HG03457 (cell line): ENCODE results near the gene FBXO34.
"Not testable (repeated sequence)": the region's sequence is repeated elsewhere in the genome, so short reads cannot be mapped to it uniquely, and the experiment has no call there.

Experiments used
- ATAC-seq: cut with Tn5 transposase; IDR thresholded peaks from one replicate; pipeline ENCODE4 v1.9.1; 2021; ENCODE audit warnings: moderate number of reproducible peaks; ENCODE audit not compliant: unreplicated experiment

The FBXO34 gene

GRCh38 chr14:55381040-55381439, 109.8 kb downstream of the FBXO34 start:
- ATAC-seq, result no peak

GRCh38 chr14:55381561-55381960, 110.3 kb downstream of the FBXO34 start:
- ATAC-seq, result no peak

- ATAC-seq, result no peak
Observed at GRCh38 chr14:55382483-55382882, 111.3 kb downstream of the FBXO34 start.

DNA sequence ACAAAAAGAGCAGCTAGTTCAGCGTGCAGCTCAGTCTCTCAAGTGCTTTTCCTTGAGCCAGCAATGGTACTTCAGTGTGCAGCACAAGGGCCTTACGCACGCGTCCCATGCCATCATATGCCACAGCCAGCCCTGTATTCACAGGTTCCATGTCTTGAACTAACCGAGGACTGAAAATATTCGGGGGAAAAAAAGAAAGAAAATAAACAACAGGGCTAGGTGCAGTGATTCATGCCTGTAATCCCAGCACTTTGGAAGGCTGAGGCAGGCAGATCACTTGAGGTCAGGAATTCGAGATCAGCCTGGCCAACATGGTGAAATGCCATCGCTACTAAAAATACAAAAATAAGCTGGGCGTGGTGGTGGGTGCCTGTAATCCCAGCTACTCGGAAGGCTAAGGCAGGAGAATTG, 111.8 kb downstream of the FBXO34 start:
- not testable (repeated sequence) for ATAC-seq

DNA sequence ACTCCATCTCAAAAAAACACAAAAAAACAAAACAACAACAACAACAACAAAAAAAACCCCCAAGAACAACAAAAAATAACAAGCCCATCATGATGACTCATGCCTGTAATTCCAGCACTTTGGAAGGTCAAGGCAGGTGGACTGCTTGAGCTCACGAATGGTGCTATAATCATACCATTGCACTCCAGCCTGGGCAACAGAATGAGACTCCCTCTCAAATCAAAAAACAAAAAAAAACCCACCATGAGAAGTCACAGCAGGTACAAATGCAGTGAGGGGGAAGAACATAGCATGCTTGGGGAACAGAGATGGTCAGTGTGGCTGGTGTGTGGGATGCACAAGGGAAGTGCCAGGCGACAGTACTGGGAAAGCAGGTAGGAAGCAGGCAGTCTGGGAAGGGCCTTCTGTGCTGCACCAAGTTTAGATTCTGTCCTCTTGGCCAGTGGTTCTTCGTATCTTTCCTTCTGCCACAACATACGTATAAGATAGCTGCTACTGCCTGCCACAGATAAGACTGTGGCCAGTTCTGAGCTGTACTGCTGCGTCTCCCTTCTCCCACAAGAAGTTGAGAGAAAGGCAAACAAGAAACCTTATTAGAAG, 112.4 kb downstream of the FBXO34 start:
- no peak for ATAC-seq

DNA sequence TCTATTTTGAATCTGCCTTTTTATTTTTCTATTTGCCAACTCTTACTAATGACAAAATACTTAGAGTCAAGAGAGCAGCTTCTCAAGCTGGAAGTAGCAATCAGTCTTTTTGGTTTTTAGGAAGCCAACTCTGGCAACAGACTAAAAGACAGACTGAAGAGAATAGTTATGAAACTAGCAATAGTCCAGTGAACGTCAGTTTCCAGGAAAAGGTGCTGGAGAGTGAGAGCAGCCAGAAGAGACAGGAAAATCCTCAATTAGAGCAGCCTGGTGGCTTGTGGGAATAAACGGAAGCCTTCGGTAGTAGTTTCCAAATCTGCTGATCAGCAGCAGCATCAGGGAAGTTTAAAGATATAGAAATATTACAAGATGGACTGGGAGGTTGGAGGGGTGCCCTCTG, 113.3 kb downstream of the FBXO34 start:
- ATAC-seq, result no peak

- no peak for ATAC-seq
Observed at GRCh38 chr14:55386037-55386808, 115.0 kb downstream of the FBXO34 start.

DNA sequence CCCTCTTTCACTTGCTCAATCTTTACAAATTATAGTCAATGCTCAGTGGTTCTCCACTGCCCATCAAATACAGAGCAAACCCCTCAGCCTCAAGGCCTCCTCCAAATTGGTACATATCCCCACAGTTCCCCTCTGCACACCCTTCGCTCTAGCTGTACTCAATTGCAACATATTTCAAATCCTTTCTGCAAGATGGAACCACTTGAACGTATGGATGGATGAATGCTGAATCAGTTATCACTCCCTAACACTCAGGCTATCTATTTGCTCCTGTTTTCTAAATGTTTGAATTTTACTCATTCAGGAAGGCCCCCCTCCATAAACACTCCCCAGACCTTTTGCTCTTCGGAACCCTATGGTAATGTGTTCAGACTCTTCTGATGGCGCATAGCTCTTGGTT, 115.9 kb downstream of the FBXO34 start:
- no peak for ATAC-seq

DNA sequence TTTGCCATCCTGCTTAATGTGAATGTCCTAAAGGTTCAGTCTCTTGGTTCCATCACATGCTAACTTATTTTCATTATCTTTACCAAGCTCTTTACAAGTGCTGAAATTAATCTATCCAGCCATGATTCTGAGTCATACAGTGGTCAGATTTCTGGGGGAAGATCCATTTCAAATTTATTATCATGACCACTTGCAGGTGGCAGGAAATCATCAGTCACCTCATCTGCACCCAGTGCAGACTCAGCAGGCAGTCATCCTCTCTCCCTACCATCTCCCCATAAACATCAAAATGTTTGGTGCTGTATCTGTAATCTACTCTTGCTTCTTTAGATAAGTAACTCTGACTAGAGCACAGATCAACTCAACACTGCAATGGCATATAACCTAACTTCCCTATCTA, 116.9 kb downstream of the FBXO34 start:
- ATAC-seq, result no peak

DNA sequence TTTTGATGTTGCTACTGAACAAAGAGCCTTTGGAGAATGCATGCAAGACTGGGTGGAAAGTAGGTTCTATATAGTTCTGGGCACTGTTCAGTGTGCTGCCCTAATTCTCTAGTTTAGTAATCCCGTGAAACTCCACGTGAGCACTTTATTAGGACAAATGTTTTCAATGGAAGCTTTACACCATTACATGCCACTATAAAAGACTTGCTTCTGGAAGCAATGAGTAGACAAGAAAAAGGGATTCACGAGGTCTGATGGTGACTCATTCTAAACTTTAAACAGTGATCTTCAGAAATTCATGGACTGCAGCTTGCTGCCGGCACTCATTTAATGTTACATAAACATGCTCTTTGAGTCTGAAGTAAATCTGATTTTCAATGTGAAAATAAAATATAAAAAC, 118.1 kb downstream of the FBXO34 start:
- no peak for ATAC-seq

DNA sequence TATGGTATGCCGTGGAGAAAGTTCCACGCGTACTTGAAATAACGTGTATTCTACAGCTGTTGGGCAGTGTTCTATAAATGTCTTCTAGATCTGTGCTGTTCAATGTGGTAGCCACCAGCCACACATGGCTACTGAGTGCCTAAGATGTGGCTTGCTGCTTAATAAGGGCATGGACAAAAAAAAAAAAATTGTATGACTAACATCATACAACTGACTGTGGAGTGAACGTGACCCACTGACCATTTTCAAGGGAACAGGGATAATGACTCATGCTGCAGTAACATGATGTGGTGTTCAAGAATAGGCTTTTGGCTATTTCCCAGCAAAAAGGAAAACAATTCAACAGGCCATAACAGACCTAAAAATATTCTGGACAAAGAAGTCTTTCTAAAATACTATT, 127.5 kb downstream of the FBXO34 start:
- no peak for ATAC-seq

- ATAC-seq, result no peak
Observed at GRCh38 chr14:55399183-55399582, 128.0 kb downstream of the FBXO34 start.

DNA sequence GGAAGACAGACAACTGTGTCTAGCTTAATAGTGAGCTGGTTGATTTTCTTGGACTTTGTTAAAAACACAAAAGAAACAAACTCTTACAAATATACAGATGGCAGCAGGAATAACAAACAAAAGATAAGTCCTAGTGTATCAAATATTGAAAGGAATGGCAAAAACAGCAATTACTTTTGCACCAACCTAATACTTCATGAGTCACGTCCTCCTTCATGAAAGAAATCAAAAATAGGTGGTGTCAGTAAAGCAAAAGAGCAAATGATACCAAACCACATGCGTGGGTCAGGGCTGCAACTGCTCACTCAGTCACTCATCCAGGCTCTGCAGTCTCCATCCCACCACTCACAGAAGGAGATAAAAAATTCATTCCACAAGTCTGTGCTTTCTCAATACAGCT, 128.6 kb downstream of the FBXO34 start:
- no peak for ATAC-seq

GRCh38 chr14:55401751-55402150, 130.5 kb downstream of the FBXO34 start:
- no peak for ATAC-seq
